GM15510 (cell line): ENCODE data around the gene CTSA.

ENCODE experiments used
- POLR2A ChIP-seq: IDR thresholded peaks from 3 replicates; pipeline ENCODE4 v1.6.1; 2011; ENCODE audit warnings: borderline replicate concordance; ENCODE audit not compliant: insufficient read length; ENCODE audit errors: extremely low read depth

CTSA gene

GRCh38 chr20:45890985-45891983, at the start of gene CTSA, which contains the start of gene NEURL2:
Gene CTSA (plus strand): TSS chr20:45891335. CDS start chr20:45891569, 234 bp downstream.
Gene NEURL2 (minus strand): TSS chr20:45891208. CDS start chr20:45890991, 217 bp downstream.
- peak; percentile 76 for TF ChIP-seq POLR2A

GRCh38 chr20:45841407-45842129, 49.6 kb upstream of the CTSA start:
- no peak for TF ChIP-seq POLR2A

GRCh38 chr20:45842169-45842812, 48.8 kb upstream of the CTSA start:
- TF ChIP-seq POLR2A, result no peak

- no peak for TF ChIP-seq POLR2A
Measured at GRCh38 chr20:45843506-45843905, 47.6 kb upstream of the CTSA start.

GRCh38 chr20:45845452-45845851, 45.7 kb upstream of the CTSA start:
- TF ChIP-seq POLR2A, result no peak

GRCh38 chr20:45848421-45848820, 42.7 kb upstream of the CTSA start:
- no peak for TF ChIP-seq POLR2A

- no peak for TF ChIP-seq POLR2A
Measured at GRCh38 chr20:45848969-45849582, 42.1 kb upstream of the CTSA start.

GRCh38 chr20:45850238-45850637, 40.9 kb upstream of the CTSA start:
- no peak for TF ChIP-seq POLR2A

- TF ChIP-seq POLR2A, result no peak
Measured at GRCh38 chr20:45850926-45851325, 40.2 kb upstream of the CTSA start.

GRCh38 chr20:45851501-45851900, 39.6 kb upstream of the CTSA start:
- TF ChIP-seq POLR2A, result no peak

GRCh38 chr20:45852326-45852725, 38.8 kb upstream of the CTSA start:
- no peak for TF ChIP-seq POLR2A

- no peak for TF ChIP-seq POLR2A
Measured at GRCh38 chr20:45853484-45853883, 37.7 kb upstream of the CTSA start.

- peak; percentile 92 for TF ChIP-seq POLR2A
Measured at GRCh38 chr20:45857114-45857881, 33.8 kb upstream of the CTSA start, which contains the start of the genes ACOT8 and ZSWIM3. Gene ACOT8 (minus strand): TSS chr20:45857392. CDS start chr20:45857315, 77 bp downstream. Gene ZSWIM3 (plus strand): TSS chr20:45857614. CDS start chr20:45857826, 212 bp downstream.

- no peak for TF ChIP-seq POLR2A
Measured at GRCh38 chr20:45857882-45858216, 33.3 kb upstream of the CTSA start.
